HG02852 (cell line): ENCODE data around the gene RABGGTB.
"Not testable (repeated sequence)": the region's sequence is repeated elsewhere in the genome, so short reads cannot be mapped to it uniquely, and the experiment has no call there.

ENCODE experiments used
- ATAC-seq: cut with Tn5 transposase; IDR thresholded peaks from one replicate; pipeline ENCODE4 v1.9.1; 2021; ENCODE audit warnings: mild to moderate bottlenecking, moderate library complexity; ENCODE audit not compliant: unreplicated experiment

RABGGTB gene

DNA sequence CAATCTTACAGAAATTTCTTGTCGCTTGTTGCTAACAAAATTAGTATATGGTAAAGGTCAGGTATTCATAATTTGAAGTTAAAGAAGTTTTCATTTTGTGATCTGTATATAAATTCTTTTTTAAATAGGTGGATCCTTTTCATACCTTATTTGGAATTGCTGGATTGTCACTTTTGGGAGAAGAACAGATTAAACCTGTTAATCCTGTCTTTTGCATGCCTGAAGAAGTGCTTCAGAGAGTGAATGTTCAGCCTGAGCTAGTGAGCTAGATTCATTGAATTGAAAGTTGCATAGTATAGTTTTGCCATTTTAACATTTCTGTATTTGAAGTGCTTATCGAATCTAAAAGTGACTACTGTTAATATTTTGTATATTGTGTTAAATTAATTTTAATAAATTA lies 8.3 kb downstream of the RABGGTB start:
- no peak for ATAC-seq

- no peak for ATAC-seq
Measured at GRCh38 chr1:75795703-75796193, 9.7 kb downstream of the RABGGTB start.

GRCh38 chr1:75796376-75797272 lies 10.6 kb downstream of the RABGGTB start, which contains the start of gene MSH4:
TSS of gene MSH4 (plus strand) at chr1:75796882. CDS start at chr1:75796986, 104 bp downstream.
- ATAC-seq, result no peak

DNA sequence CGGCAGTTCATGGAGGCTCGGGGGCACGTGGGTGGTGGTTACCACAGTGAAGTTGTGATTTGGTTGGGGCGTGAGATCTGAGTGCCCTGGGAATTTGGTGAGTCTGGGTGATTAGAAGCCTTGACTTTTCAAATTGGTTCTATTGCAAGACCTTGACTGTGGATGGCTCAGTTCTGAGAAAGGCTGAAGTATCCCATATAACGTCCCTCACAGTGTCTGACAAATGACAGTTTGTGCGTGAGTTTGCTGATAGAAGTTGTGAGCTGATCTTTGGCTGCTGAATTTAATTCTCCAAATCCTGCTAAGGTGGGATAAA lies 11.2 kb downstream of the RABGGTB start:
- ATAC-seq, result no peak

GRCh38 chr1:75797606-75798216 lies 11.7 kb downstream of the RABGGTB start:
- ATAC-seq, result no peak

- not testable (repeated sequence) for ATAC-seq
Measured at GRCh38 chr1:75801480-75801879, 15.4 kb downstream of the RABGGTB start.

- ATAC-seq, result no peak
Measured at GRCh38 chr1:75808921-75809320, 22.9 kb downstream of the RABGGTB start.

GRCh38 chr1:75810113-75810512 lies 24.1 kb downstream of the RABGGTB start:
- not testable (repeated sequence) for ATAC-seq

DNA sequence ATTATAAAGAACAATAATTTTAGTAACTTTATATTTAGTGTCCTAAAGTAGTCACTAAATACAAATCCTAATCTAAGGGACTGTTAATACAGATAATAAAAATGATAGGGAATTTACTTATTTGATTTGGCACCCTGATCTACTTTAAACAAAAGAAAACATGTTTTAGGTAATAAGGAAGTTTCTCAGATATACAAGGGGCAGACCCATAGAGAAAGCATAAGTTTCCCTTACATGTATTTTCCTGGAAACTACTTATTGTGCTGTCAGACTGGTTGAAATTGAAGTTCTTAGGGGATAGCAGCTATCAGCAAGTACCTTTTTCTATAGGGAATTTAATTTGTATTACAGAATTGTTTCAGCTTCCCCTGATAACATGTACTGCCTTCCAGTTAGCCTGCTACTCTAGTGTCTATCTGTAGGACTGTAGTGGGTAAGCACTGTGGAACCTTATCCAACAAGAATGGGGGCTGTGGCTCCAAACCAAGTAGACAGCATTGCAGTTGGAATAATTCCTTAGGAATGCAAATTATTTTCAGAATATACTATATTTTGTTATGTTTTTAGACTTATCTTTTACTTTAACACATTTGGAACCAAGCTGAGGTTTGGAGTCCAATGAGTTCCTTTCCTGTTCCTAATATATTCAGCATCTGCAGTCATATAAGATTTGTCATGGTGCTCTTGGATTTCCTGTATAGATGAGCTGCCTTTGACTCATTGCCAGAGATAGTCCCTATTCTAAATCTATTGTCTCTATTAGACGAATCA lies 25.3 kb downstream of the RABGGTB start:
- ATAC-seq, result no peak

DNA sequence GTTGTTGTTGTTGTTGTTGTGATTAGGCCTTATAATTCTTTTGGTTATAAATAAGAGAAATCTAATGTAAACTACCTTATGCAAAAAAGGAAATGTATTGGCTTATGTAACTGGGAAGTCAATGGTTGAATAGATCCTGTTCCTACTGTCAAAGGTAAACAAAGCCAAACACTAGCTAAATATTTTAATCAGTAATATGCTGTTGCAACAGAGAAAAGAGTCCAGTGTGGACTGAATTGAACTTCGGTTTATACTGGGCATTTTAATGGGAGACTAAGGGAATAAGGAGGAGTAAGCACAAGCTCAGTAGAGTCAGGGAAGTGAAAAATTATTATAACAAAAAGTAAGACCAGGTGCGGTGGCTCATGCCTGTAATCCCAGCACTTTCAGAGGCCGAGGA lies 26.0 kb downstream of the RABGGTB start:
- ATAC-seq, result no peak

DNA sequence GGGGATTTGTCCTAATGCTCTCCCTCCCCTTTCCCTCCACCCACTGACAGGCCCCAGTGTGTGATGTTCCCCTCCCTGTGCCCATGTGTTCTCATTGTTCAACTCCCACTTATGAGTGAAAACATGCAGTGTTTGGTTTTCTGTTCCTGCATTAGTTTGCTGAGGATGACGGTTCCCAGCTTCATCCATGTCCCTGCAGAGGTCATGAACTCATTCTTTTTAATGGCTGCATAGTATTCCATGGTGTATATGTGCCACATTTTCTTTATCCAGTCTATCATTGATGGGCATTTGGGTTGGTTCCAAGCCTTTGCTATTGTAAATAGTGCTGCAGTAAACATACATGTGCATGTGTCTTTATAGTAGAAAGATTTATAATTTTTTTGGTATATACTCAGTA lies 37.5 kb downstream of the RABGGTB start:
- not testable (repeated sequence) for ATAC-seq

GRCh38 chr1:75836528-75837100 lies 50.6 kb downstream of the RABGGTB start:
- no peak for ATAC-seq

GRCh38 chr1:75838079-75838478 lies 52.0 kb downstream of the RABGGTB start:
- no peak for ATAC-seq

DNA sequence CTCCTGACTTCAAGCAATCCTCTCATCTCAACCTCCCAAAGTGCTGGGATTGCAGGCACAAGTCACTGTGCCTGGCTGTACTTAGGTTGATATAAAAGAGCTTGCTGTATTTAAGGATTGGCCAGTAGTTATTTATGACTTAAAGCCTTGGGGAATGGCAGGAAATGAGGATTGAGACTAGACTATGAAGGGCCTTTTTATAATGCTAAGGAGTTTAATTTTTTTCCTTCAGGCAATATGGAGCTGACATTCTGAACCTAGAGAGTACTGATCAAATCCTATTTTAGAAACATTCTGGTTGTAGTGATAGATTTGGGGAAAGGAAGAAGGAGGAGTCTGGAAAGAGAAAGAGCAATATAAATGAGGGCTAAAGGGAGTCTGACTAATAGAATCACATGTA lies 55.4 kb downstream of the RABGGTB start:
- no peak for ATAC-seq
